SU-DHL-6 (cell line): ENCODE data around the gene PRDM16.

ENCODE experiments used
- H2AFZ ChIP-seq: fragments of 200-600 bp; sonication (generic); 2 replicates; pipeline ENCODE4 v1.6.1; 2014; ENCODE audit warnings: low read depth, mild to moderate bottlenecking, moderate library complexity, mixed read lengths, antibody characterized with exemption, low read length; ENCODE audit not compliant: severe bottlenecking
- H3F3A ChIP-seq: fragments of 200-600 bp; shearing (Covaris generic); 2 replicates; pipeline ENCODE4 v1.6.0; 2016; ENCODE audit warnings: antibody characterized with exemption, mild to moderate bottlenecking; ENCODE audit not compliant: insufficient read depth
- H3K27ac ChIP-seq: fragments of 200-600 bp; sonication (generic); 2 replicates; pipeline ENCODE4 v1.5.1; 2016; ENCODE audit warnings: low read depth, mild to moderate bottlenecking, low read length, moderate library complexity, mixed read lengths
- H3K27me3 ChIP-seq: fragments of 200-600 bp; sonication (generic), shearing (Covaris generic); 2 replicates; pipeline ENCODE4 v1.6.0; 2014; ENCODE audit warnings: mild to moderate bottlenecking, low read length
- H3K36me3 ChIP-seq: fragments of 200-600 bp; sonication (generic); 2 replicates; pipeline ENCODE4 v1.6.1; 2014; ENCODE audit warnings: mild to moderate bottlenecking, low read length, mixed read lengths
- H3K4me2 ChIP-seq: fragments of 300-600, 200-600 bp; shearing (Covaris generic), sonication (generic); 2 replicates; pipeline ENCODE4 v1.6.0; 2014; ENCODE audit warnings: low read length, low read depth, mild to moderate bottlenecking; ENCODE audit not compliant: poor library complexity, severe bottlenecking
- H3K4me3 ChIP-seq: fragments of 200-600 bp; sonication (generic); 2 replicates; pipeline ENCODE4 v1.5.1; 2014; ENCODE audit warnings: antibody characterized with exemption, low read length, mild to moderate bottlenecking, mixed read lengths; ENCODE audit not compliant: insufficient read depth, poor library complexity, severe bottlenecking
- H3K79me2 ChIP-seq: fragments of 200-600 bp; sonication (generic); 2 replicates; pipeline ENCODE4 v1.6.1; 2014; ENCODE audit warnings: mild to moderate bottlenecking, low read length, moderate library complexity; ENCODE audit not compliant: insufficient read depth
- H3K9ac ChIP-seq: fragments of 200-600 bp; sonication (generic); 2 replicates; pipeline ENCODE4 v1.7.0; 2014; ENCODE audit warnings: mild to moderate bottlenecking, low read length
- H3K9me2 ChIP-seq: fragments of 200-600 bp; sonication (generic); replicated peaks from 2 replicates; pipeline ENCODE4 v1.6.1; 2014; ENCODE audit warnings: low read length; ENCODE audit not compliant: insufficient read depth
- H3K9me3 ChIP-seq: fragments of 200-600 bp; sonication (generic); 2 replicates; pipeline ENCODE4 v1.6.1; 2014; ENCODE audit warnings: low read length, mixed read lengths; ENCODE audit not compliant: insufficient read depth
- H4K20me1 ChIP-seq: fragments of 200-600 bp; sonication (generic); 2 replicates; pipeline ENCODE4 v1.6.1; 2014; ENCODE audit warnings: low read depth, mild to moderate bottlenecking, antibody characterized with exemption, low read length, moderate library complexity, mixed read lengths
- EZH2phosphoT487 ChIP-seq: fragments of 200-600 bp; sonication (generic), shearing (Covaris generic); conservative IDR thresholded peaks from 2 replicates; pipeline ENCODE4 v1.6.1; 2018; ENCODE audit warnings: mild to moderate bottlenecking, antibody characterized with exemption, low read length, moderate library complexity, mixed read lengths
- TF ChIP-seq, protein P1 (sequence below): fragments of 200-600 bp; sonication (generic); IDR thresholded peaks from one replicate; pipeline ENCODE4 v1.5.1; 2017; ENCODE audit warnings: antibody characterized with exemption, mild to moderate bottlenecking, low read length, moderate library complexity; ENCODE audit not compliant: insufficient read depth, poor library complexity, severe bottlenecking

The PRDM16 gene

GRCh38 chr1:3082571-3083516, 13.8 kb downstream of the PRDM16 start:
- no peak overlapping the region for H3K9ac ChIP-seq
- H3K36me3 ChIP-seq: no peaks in the 10 kb centered on the region
- H3K4me3 ChIP-seq: no peak overlapping the region
- TF ChIP-seq, protein P1, sequence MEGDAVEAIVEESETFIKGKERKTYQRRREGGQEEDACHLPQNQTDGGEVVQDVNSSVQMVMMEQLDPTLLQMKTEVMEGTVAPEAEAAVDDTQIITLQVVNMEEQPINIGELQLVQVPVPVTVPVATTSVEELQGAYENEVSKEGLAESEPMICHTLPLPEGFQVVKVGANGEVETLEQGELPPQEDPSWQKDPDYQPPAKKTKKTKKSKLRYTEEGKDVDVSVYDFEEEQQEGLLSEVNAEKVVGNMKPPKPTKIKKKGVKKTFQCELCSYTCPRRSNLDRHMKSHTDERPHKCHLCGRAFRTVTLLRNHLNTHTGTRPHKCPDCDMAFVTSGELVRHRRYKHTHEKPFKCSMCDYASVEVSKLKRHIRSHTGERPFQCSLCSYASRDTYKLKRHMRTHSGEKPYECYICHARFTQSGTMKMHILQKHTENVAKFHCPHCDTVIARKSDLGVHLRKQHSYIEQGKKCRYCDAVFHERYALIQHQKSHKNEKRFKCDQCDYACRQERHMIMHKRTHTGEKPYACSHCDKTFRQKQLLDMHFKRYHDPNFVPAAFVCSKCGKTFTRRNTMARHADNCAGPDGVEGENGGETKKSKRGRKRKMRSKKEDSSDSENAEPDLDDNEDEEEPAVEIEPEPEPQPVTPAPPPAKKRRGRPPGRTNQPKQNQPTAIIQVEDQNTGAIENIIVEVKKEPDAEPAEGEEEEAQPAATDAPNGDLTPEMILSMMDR: no peak
- TF ChIP-seq EZH2phosphoT487: no peak
- no peak overlapping the region for H3K27ac ChIP-seq
- H3K9me2 ChIP-seq: no peaks in the 10 kb centered on the region
- no peaks in the 10 kb centered on the region for H3F3A ChIP-seq
- H4K20me1 ChIP-seq: no peaks in the 10 kb centered on the region
- H2AFZ ChIP-seq: no peak overlapping the region
- no peaks in the 10 kb centered on the region for H3K27me3 ChIP-seq
- H3K9me3 ChIP-seq: no peaks in the 10 kb centered on the region
- H3K79me2 ChIP-seq: no peaks in the 10 kb centered on the region
- no peak overlapping the region for H3K4me2 ChIP-seq

DNA sequence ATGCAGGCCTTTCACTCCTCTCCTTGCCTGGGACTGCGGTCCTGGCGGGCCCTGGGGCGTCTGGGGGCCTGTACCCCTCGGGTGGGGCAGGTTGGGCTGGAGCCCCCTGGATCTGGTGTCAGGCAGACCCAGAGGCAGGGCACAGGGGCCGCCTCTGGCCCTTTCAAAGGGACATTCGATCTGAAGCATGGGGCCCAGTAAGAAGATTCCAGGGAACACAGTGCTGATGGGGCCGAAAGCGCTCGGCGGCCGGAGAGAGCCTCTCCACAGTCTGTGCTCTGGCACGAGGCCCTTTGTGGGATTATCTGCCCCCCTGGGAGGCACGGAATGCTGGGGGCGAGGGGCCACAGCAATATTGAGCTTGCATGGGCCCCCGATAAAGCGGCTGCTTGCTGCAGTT, 15.2 kb downstream of the PRDM16 start:
- Histone ChIP-seq H3K9ac (no peak overlapping the region), H3K27me3 (no peaks in the 10 kb centered on the region), H3K4me2 (no peak overlapping the region), H3F3A (no peaks in the 10 kb centered on the region), H3K9me2 (no peaks in the 10 kb centered on the region), H3K27ac (no peak overlapping the region), H3K36me3 (no peaks in the 10 kb centered on the region), H3K4me3 (no peak overlapping the region), H3K79me2 (no peaks in the 10 kb centered on the region), H3K9me3 (no peaks in the 10 kb centered on the region), H2AFZ (no peak overlapping the region), H4K20me1 (no peaks in the 10 kb centered on the region)
- TF ChIP-seq, protein P1: no peak
- no peak for TF ChIP-seq EZH2phosphoT487

DNA sequence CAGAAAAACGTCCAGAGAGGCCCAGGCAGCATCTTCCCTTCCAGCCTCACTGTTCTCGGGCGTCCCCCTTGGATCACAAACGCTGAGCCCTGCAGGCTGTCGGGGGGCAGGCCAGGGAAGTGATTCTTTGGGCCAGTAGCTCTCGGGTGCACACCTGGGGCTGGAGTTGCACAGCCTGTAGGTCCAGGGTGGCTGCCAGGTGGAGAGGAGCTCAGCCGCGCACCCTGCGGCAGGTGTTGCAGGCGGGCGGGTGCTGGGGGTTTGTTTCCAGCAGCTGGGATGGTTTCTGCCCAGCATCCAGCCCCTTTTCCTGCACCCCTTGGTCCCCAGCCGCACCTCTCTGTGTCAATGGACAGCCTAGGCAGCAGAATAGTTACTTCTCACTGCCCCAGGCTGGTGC, 15.7 kb downstream of the PRDM16 start:
- H3K4me3 ChIP-seq: no peak overlapping the region
- H2AFZ ChIP-seq: no peak overlapping the region
- H4K20me1 ChIP-seq: no peaks in the 10 kb centered on the region
- no peaks in the 10 kb centered on the region for H3F3A ChIP-seq
- H3K9me2 ChIP-seq: no peaks in the 10 kb centered on the region
- H3K9ac ChIP-seq: no peak overlapping the region
- H3K9me3 ChIP-seq: no peaks in the 10 kb centered on the region
- H3K36me3 ChIP-seq: no peaks in the 10 kb centered on the region
- no peaks in the 10 kb centered on the region for H3K79me2 ChIP-seq
- no peak for TF ChIP-seq EZH2phosphoT487
- TF ChIP-seq, protein P1: no peak
- no peak overlapping the region for H3K4me2 ChIP-seq
- H3K27me3 ChIP-seq: no peaks in the 10 kb centered on the region
- H3K27ac ChIP-seq: no peak overlapping the region
